Measurements from ENCODE around the gene GIN1. TPM values are rescaled to one million over a fixed set of nuclear protein-coding genes. Genes with fewer than 3 reads are reported as not detected.
A peak's percentile ranks its signal among the peaks of the same experiment; 100 is the strongest.

Gene GIN1
- total and polyA plus RNA-seq, 8 donors, result 2.2 to 6.2 (median 3.6) TPM

DNA sequence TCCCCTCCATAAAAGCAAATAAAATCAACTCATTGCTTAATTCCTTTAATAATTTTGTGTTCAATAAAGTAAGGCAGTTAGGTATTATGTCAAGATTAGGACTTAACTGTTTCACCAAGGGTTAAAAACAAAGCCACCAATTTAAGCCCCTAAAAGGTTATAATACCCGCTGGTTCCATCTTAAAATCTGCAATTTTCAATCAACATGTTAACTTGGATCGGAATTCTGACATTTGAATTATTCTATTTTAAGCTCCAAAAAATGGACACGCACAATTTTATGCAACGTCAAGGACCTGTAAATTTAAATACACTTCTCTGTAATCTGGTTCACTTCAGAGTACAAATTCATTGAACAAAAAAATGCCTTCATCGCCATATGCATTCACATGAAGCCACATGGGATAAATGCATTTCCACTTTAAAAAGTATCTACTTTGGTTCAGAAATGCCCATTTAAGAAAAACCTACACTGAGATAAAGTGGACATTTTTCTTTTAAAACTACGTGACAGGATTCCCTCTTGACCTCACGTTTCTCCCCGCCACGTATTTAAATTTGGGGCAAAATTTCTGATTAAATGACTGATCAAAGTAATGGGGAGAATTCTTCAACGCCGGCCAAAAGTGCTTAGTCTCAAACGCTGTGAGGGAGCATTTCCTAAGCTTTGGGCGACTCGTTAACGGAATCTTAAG is 721 bp downstream of the GIN1 start:
- H3K4me1 ChIP-seq, result peaks cover 0 to 25% (median 24%) of the 10 kb centered on the region in 3 donors
- FAIRE-seq, result peak; percentile 29

GRCh38 chr5:103117471-103117991 is 2.4 kb downstream of the GIN1 start:
- Histone ChIP-seq H3K27me3 (no peaks in the 10 kb centered on the region), H3K36me3 (no peaks in the 10 kb centered on the region), H3K4me3 (no peak overlapping the region), H3K27ac (no peak overlapping the region), H3K9me3 (no peaks in the 10 kb centered on the region), H3K4me1 (peaks cover 0 to 25% (median 21%) of the 10 kb centered on the region in 3 donors)
- no peak for FAIRE-seq
- intact Hi-C loops (cut with DNase I), result no loop called here
- no peak for DNase-seq
- no peak for ATAC-seq
- 55 to 58% methylated on average over 4 of the region's 4 CpGs for WGBS, 2 donors
- no peak for TF ChIP-seq CTCF (IDR thresholded peaks at IDR 0.05)

More for the DNA sequence above, 721 bp downstream of the GIN1 start:
- peak in 3 of 4 donors; percentile 5 to 16 (median 8) for ATAC-seq
- H3K4me3 ChIP-seq, result peak overlapping the region; percentile 50 to 76 (median 68)
- no peak for DNase-seq
- H3K9me3 ChIP-seq, result no peaks in the 10 kb centered on the region
- H3K36me3 ChIP-seq, result no peaks in the 10 kb centered on the region
- intact Hi-C loops (cut with DNase I), result no loop called here
- TF ChIP-seq CTCF (IDR thresholded peaks at IDR 0.05), result no peak
- H3K27me3 ChIP-seq, result no peaks in the 10 kb centered on the region
- 1% methylated on average over 15 of the region's 15 CpGs for WGBS, 2 donors
- peak overlapping the region; percentile 92 to 97 (median 94) for H3K27ac ChIP-seq

- intact Hi-C loops (cut with DNase I), result no loop called here
- Histone ChIP-seq H3K9me3 (no peaks in the 10 kb centered on the region), H3K36me3 (no peaks in the 10 kb centered on the region), H3K27ac (no peak overlapping the region), H3K27me3 (no peaks in the 10 kb centered on the region), H3K4me3 (no peak overlapping the region), H3K4me1 (peaks cover 0 to 16% (median 10%) of the 10 kb centered on the region in 3 donors)
- DNase-seq (no peak), ATAC-seq (no peak), FAIRE-seq (no peak)
- no peak for TF ChIP-seq CTCF (IDR thresholded peaks at IDR 0.05)
- 81 to 88% methylated on average over 2 of the region's 2 CpGs for WGBS, 2 donors
These were observed 5.5 kb downstream of the GIN1 start for GRCh38 chr5:103114440-103114839.

DNA sequence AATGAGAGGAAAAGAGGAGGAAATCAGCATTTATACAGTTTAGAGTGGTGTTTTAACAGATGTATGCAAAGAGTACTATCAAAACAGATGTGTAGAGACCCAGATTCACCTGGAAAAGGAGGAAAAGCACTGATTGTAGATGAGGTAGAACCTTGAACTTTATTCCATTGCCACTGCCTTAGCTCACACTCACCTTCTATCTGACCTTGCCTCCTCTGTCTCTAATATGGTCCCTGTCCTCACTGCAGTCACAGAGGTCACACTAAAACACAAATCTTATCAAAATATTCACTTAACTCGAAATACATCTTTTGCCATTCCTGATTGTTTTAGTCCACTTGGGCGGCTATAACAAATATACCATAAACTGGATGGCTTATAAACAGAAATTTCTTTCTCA is 7.0 kb downstream of the GIN1 start:
- H3K4me1 ChIP-seq, result peaks cover 0 to 10% (median 4%) of the 10 kb centered on the region in 3 donors

More for the DNA sequence above, 7.0 kb downstream of the GIN1 start:
- TF ChIP-seq CTCF (IDR thresholded peaks at IDR 0.05), result no peak
- intact Hi-C loops (cut with DNase I), result no loop called here
- FAIRE-seq (no peak), ATAC-seq (no peak), DNase-seq (no peak)
- WGBS, 2 donors, result 88 to 89% methylated on average over 2 of the region's 2 CpGs
- no peak overlapping the region for H3K27ac ChIP-seq
- H3K9me3 ChIP-seq, result no peaks in the 10 kb centered on the region
- no peaks in the 10 kb centered on the region for H3K36me3 ChIP-seq
- no peak overlapping the region for H3K4me3 ChIP-seq
- no peaks in the 10 kb centered on the region for H3K27me3 ChIP-seq
